GM12874 (cell line): ENCODE measurements around the gene GNG11.

ENCODE experiments used
- CTCF ChIP-seq: IDR thresholded peaks from 2 replicates; pipeline ENCODE4 v1.5.1; 2011; ENCODE audit warnings: low read depth, mild to moderate bottlenecking, control low read depth, low read length, moderate library complexity; ENCODE audit not compliant: insufficient read depth

Gene GNG11

GRCh38 chr7:93884541-93884940 is 37.0 kb upstream of the GNG11 start:
- no peak for TF ChIP-seq CTCF

- no peak for TF ChIP-seq CTCF
Measured at GRCh38 chr7:93889261-93889660, 32.3 kb upstream of the GNG11 start.

GRCh38 chr7:93890041-93890463 is 31.5 kb upstream of the GNG11 start:
- no peak for TF ChIP-seq CTCF

- no peak for TF ChIP-seq CTCF
Measured at GRCh38 chr7:93890464-93891068, 31.0 kb upstream of the GNG11 start, which contains the start of gene TFPI2. Gene TFPI2 (minus strand): TSS chr7:93890753. CDS start chr7:93890678, 75 bp downstream.

- TF ChIP-seq CTCF: no peak
Measured at GRCh38 chr7:93894426-93894825, 27.1 kb upstream of the GNG11 start.

GRCh38 chr7:93894966-93895640 is 26.4 kb upstream of the GNG11 start:
- no peak for TF ChIP-seq CTCF

- TF ChIP-seq CTCF: no peak
Measured at GRCh38 chr7:93895859-93896600, 25.5 kb upstream of the GNG11 start.
